Measurements from ENCODE around the gene CALCOCO1. TPM values are rescaled to one million over a fixed set of nuclear protein-coding genes. Genes with fewer than 3 reads are reported as not detected.
"Not testable (repeated sequence)": the region's sequence is repeated elsewhere in the genome, so short reads cannot be mapped to it uniquely, and the experiment has no call there.

Gene CALCOCO1
- total and polyA plus RNA-seq, 2 donors, result 85.4 to 280 TPM

DNA sequence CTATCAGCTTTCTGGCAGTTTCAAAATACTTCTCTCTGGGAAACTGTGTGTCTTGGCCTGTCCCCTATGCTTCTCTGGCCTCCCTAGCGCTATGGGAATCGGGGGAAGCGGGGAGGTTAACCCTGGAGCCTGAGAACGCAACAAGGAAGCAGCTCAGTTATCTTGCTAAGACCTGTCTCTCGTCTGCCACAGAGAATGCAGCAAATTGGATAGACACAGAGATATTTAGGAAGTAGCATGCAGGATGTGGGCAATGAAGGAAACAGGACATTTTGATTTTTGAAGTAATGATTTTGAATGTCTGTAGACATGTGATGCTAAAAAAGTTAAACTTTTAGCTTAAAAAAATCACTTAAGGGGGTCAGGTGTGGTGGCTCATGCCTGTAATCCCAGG lies 6.6 kb upstream of the CALCOCO1 start:
- no peak overlapping the region for H3K27ac ChIP-seq (ENCODE audit: low read depth)
- no peak for DNase-seq (ENCODE audit: extremely low spot score)
- H3K36me3 ChIP-seq (ENCODE audit: insufficient read depth), result no peaks in the 10 kb centered on the region
- no peak overlapping the region for H3K4me3 ChIP-seq (ENCODE audit: low read depth, low read length)
- H3K4me1 ChIP-seq (ENCODE audit: insufficient read depth), result no peaks in the 10 kb centered on the region
- 35% methylated on average over 5 of the region's 5 CpGs for WGBS

- H3K27ac ChIP-seq (ENCODE audit: low read depth), result no peak overlapping the region
- DNase-seq (ENCODE audit: extremely low spot score), result no peak
- WGBS, result 89% methylated on average over 2 of the region's 2 CpGs
- H3K4me3 ChIP-seq (ENCODE audit: low read depth, low read length), result no peak overlapping the region
- no peaks in the 10 kb centered on the region for H3K36me3 ChIP-seq (ENCODE audit: insufficient read depth)
- no peaks in the 10 kb centered on the region for H3K4me1 ChIP-seq (ENCODE audit: insufficient read depth)
Measured at GRCh38 chr12:53733051-53733806, 6.0 kb upstream of the CALCOCO1 start.

DNA sequence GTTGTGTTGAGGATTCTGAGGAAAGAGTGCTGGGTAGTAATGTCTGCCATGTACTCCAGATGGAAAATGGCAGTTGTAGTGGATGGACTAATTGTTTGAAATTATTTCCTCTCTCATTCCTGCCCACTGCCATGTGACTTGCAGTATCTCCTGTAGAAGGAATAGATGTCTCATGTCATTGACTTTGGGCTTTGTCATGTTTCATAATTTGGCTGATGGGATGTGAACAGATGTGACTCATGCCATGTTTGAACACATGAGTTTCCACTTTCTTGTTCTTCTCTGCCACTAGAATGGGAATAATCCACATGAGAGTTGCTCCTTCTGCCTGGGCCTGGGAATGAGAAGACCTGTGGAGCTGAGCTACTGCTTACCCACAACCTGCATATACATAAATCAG lies 2.4 kb upstream of the CALCOCO1 start:
- no peaks in the 10 kb centered on the region for H3K4me1 ChIP-seq (ENCODE audit: insufficient read depth)
- H3K4me3 ChIP-seq (ENCODE audit: low read depth, low read length), result no peak overlapping the region
- H3K36me3 ChIP-seq (ENCODE audit: insufficient read depth), result no peaks in the 10 kb centered on the region
- H3K27ac ChIP-seq (ENCODE audit: low read depth), result no peak overlapping the region
- DNase-seq (ENCODE audit: extremely low spot score), result no peak

- 49% methylated on average over 7 of the region's 7 CpGs for WGBS
- peaks cover 2% of the 10 kb centered on the region for H3K36me3 ChIP-seq (ENCODE audit: insufficient read depth)
- H3K4me3 ChIP-seq (ENCODE audit: low read depth, low read length), result no peak overlapping the region
- no peak overlapping the region for H3K27ac ChIP-seq (ENCODE audit: low read depth)
- no peaks in the 10 kb centered on the region for H3K4me1 ChIP-seq (ENCODE audit: insufficient read depth)
- no peak for DNase-seq (ENCODE audit: extremely low spot score)
Measured at GRCh38 chr12:53728206-53728605, 954 bp upstream of the CALCOCO1 start.

DNA sequence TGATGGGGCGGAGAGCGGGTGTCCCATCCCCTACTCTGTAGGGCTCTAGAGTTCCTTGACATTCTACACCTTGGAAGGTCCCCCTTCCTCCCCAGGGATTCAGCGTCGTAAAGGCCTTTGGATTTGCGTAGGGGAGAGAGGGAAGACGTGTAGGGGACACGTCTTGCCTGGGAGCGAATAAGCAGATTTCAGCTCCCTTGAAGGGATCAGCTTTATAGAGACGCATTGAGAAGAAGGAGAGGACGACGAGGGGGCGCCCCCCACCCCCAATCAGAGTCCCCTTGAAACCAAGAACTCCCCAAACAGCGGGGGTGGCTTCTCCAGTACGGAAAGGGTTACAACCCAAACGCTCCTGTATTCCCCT lies 324 bp downstream of the CALCOCO1 start:
- Histone ChIP-seq H3K36me3 (ENCODE audit: insufficient read depth) (peaks cover 2% of the 10 kb centered on the region), H3K27ac (ENCODE audit: low read depth) (peak overlapping the region; percentile 54), H3K4me1 (ENCODE audit: insufficient read depth) (no peaks in the 10 kb centered on the region), H3K4me3 (ENCODE audit: low read depth, low read length) (peak overlapping the region; percentile 86)
- no peak for DNase-seq (ENCODE audit: extremely low spot score)
- WGBS, result 1% methylated on average over 15 of the region's 15 CpGs

GRCh38 chr12:53726341-53726740 lies 911 bp downstream of the CALCOCO1 start:
- Histone ChIP-seq H3K4me1 (ENCODE audit: insufficient read depth) (no peaks in the 10 kb centered on the region), H3K36me3 (ENCODE audit: insufficient read depth) (peaks cover 3% of the 10 kb centered on the region), H3K27ac (ENCODE audit: low read depth) (no peak overlapping the region), H3K4me3 (ENCODE audit: low read depth, low read length) (peak overlapping the region; percentile 86)
- no peak for DNase-seq (ENCODE audit: extremely low spot score)
- 31% methylated on average over 2 of the region's 2 CpGs for WGBS

DNA sequence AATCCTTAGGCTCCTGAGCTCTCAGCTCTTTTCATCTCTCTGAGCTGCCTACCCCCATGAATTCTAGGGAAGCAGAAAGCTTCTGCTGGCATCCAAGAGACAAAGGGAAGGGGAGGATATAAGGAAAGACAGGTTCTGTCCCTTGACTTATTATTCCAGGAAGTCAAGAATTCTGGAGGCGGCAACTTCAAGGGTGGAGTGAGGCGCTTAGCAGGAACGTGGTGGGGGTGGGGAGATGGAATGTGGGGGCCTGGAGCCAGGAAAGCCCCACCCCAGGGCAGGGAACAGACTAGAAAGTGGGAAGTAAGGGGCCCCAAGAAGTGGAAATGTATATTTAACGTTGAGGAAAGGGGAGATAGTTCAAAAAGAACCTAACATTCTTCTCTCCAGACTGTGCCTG lies 1.4 kb downstream of the CALCOCO1 start:
- no peak for DNase-seq (ENCODE audit: extremely low spot score)
- Histone ChIP-seq H3K27ac (ENCODE audit: low read depth) (no peak overlapping the region), H3K4me3 (ENCODE audit: low read depth, low read length) (no peak overlapping the region), H3K4me1 (ENCODE audit: insufficient read depth) (no peaks in the 10 kb centered on the region), H3K36me3 (ENCODE audit: insufficient read depth) (peaks cover 7% of the 10 kb centered on the region)
- 29% methylated on average over 4 of the region's 4 CpGs for WGBS

DNA sequence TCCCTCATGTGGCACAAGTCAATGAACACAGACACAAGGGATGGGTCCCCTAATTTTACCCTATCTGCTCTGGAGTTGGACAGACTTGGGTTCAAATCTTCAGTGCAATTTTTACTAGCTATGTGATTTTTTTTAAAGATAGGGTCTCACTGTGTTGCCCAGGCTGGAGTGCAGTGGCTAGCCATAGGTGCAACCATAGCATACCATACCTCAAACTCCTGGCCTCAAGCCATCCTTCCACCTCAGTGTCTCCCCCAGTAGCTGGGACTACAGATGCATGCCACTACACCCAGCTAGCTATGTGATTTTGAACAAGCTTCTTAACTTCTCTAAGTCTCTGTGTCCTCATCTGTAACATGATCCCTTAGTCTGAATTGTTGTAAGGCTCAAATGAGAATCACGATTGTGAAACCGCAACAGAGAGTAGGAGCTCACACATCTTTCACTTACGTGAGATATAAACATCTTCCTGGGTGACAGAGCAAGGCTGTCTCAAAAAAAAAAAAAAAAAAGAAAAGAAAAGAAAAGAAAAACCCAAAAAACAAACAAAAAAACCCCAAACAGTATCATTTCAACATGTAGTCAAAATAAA lies 4.7 kb downstream of the CALCOCO1 start:
- peaks cover 7% of the 10 kb centered on the region for H3K36me3 ChIP-seq (ENCODE audit: insufficient read depth)
- 83% methylated on average over 3 of the region's 3 CpGs for WGBS
- DNase-seq (ENCODE audit: extremely low spot score), result no peak
- no peaks in the 10 kb centered on the region for H3K4me1 ChIP-seq (ENCODE audit: insufficient read depth)
- H3K27ac ChIP-seq (ENCODE audit: low read depth), result no peak overlapping the region
- H3K4me3 ChIP-seq (ENCODE audit: low read depth, low read length), result no peak overlapping the region

DNA sequence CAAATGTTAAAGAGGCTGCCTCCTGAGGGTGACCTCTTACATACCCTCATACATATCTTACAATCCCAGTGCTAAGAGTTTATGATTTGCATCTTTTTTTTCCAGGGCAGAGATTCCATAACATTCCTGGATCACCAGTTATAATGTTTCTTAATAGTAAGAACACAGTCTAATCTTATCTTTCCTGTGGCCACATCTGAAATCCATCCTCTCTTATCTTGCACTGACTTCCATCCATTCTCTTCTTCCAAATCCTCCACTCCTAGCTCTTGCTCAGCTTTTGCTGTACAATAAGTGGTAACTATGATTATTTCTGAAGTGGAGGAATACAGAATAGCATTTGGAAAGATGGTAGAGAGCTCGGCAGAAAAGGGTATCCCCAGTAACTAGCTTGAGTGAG lies 6.3 kb downstream of the CALCOCO1 start:
- H3K36me3 ChIP-seq (ENCODE audit: insufficient read depth), result peaks cover 7% of the 10 kb centered on the region

DNA sequence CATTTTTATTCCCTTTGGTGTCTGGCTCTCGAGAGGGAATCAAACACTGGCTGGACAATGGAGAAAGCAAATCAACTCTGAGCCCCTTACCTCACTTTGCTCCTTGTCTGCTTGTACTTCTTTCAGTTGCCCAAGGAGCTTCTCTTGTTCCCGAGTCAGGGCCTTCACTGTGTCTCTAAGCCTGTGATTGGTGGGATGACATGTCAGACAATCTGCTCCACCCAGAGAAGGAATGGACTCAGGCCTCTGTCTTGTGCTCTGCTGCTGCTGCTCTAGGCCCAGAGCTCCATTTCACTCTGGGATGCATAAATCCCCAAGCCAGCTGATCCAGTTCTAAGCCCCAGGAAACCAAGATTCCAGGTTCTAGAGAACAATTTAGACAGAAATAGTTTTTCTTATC lies 7.6 kb downstream of the CALCOCO1 start:
- H3K4me1 ChIP-seq (ENCODE audit: insufficient read depth), result no peaks in the 10 kb centered on the region
- peaks cover 7% of the 10 kb centered on the region for H3K36me3 ChIP-seq (ENCODE audit: insufficient read depth)
- no peak overlapping the region for H3K4me3 ChIP-seq (ENCODE audit: low read depth, low read length)
- DNase-seq (ENCODE audit: extremely low spot score), result no peak
- H3K27ac ChIP-seq (ENCODE audit: low read depth), result no peak overlapping the region
- 70% methylated on average over 2 of the region's 2 CpGs for WGBS

More for the DNA sequence above, 6.3 kb downstream of the CALCOCO1 start:
- Histone ChIP-seq H3K4me3 (ENCODE audit: low read depth, low read length) (no peak overlapping the region), H3K27ac (ENCODE audit: low read depth) (no peak overlapping the region), H3K4me1 (ENCODE audit: insufficient read depth) (no peaks in the 10 kb centered on the region)
- DNase-seq (ENCODE audit: extremely low spot score), result no peak
- 80% methylated on average over 1 of the region's 1 CpG for WGBS

DNA sequence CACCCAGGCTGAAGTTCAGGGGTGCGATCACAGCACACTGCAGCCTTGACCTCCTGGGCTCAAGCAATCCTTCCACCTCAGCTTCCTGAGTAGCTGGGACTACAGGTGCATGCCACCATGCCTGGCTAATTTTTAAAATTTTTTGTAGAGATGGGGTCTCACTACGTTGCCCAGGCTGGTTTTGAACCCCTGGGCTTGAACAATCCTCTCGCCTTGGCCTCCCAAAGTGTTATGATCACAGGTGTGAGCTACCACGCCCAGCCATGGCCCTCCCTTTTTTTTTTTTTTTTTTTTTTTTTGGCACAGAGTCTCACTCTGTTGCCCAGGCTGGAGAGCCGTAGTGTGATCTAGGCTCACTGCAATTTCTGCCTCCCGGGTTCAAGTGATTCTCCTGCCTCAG lies 8.7 kb downstream of the CALCOCO1 start:
- not testable (repeated sequence) for H3K36me3 ChIP-seq (ENCODE audit: insufficient read depth)
- WGBS, result 95% methylated on average over 6 of the region's 6 CpGs

DNA sequence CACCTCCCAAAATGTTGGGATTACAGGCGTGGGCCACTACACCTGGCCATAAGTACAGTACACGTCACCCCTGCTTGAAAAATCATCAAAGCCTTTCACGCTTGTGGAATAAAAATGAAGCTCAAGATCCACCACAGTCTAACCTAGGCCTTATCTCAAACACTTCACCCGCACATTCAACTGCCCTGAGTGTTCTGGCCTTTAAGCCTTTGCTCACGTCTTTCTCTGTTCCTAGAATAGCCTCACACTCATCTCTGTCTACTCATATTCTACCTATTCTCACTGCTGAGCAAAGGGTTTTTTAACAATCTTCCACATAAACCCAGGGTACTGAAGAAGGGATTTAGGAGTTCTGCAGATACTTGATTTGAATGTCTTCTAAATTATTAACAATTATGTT lies 9.9 kb downstream of the CALCOCO1 start:
- Histone ChIP-seq H3K27ac (ENCODE audit: low read depth) (no peak overlapping the region), H3K36me3 (ENCODE audit: insufficient read depth) (peaks cover 8% of the 10 kb centered on the region), H3K4me3 (ENCODE audit: low read depth, low read length) (no peak overlapping the region), H3K4me1 (ENCODE audit: insufficient read depth) (no peaks in the 10 kb centered on the region)
- WGBS, result 85% methylated on average over 5 of the region's 5 CpGs
- no peak for DNase-seq (ENCODE audit: extremely low spot score)

More for the DNA sequence above, 8.7 kb downstream of the CALCOCO1 start:
- H3K4me3 ChIP-seq (ENCODE audit: low read depth, low read length); H3K4me1 ChIP-seq (ENCODE audit: insufficient read depth); DNase-seq (ENCODE audit: extremely low spot score); H3K27ac ChIP-seq (ENCODE audit: low read depth): not testable (repeated sequence)

- 94% methylated on average over 4 of the region's 4 CpGs for WGBS
- DNase-seq (ENCODE audit: extremely low spot score), result no peak
- H3K27ac ChIP-seq (ENCODE audit: low read depth), result no peak overlapping the region
- no peaks in the 10 kb centered on the region for H3K4me1 ChIP-seq (ENCODE audit: insufficient read depth)
- no peak overlapping the region for H3K4me3 ChIP-seq (ENCODE audit: low read depth, low read length)
- H3K36me3 ChIP-seq (ENCODE audit: insufficient read depth), result peaks cover 5% of the 10 kb centered on the region
Measured at GRCh38 chr12:53714004-53714403, 13.2 kb downstream of the CALCOCO1 start.

GRCh38 chr12:53713516-53713915 lies 13.7 kb downstream of the CALCOCO1 start:
- Histone ChIP-seq H3K36me3 (ENCODE audit: insufficient read depth) (peaks cover 5% of the 10 kb centered on the region), H3K27ac (ENCODE audit: low read depth) (no peak overlapping the region), H3K4me3 (ENCODE audit: low read depth, low read length) (no peak overlapping the region), H3K4me1 (ENCODE audit: insufficient read depth) (no peaks in the 10 kb centered on the region)
- WGBS, result 77% methylated on average over 9 of the region's 9 CpGs
- DNase-seq (ENCODE audit: extremely low spot score), result no peak

Data from urinary bladder (tissue), 4 donors.